ENCODE measurements around the gene LGSN. TPM values are rescaled to one million over a fixed set of nuclear protein-coding genes. Genes with fewer than 3 reads are reported as not detected.

The LGSN gene
- total and polyA plus RNA-seq, 2 of the 13 experiments (the other 11 are each of a cell fraction or from before 2014, with no cell fraction given) = 0.13 to 0.63 TPM

DNA sequence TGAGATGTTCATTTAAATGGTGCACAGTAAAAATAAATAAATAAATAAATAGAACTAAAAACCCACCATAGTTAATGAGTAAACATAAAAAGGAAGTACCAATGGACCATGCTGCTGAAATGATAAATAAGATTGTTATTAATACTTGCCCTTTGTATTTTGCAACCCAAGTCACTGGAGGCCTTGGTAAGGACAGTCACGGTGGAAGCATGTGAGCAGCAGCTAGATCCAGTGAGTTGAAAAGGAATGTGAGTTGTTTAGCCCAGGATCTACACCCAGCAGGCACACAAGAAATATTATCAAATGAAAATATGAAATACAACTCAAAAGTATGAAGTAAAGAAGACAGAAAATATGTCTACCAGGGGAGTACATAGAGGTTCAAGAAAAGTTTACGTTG, 6.7 kb downstream of the LGSN start (continued):
- TF ChIP-seq, protein P1, sequence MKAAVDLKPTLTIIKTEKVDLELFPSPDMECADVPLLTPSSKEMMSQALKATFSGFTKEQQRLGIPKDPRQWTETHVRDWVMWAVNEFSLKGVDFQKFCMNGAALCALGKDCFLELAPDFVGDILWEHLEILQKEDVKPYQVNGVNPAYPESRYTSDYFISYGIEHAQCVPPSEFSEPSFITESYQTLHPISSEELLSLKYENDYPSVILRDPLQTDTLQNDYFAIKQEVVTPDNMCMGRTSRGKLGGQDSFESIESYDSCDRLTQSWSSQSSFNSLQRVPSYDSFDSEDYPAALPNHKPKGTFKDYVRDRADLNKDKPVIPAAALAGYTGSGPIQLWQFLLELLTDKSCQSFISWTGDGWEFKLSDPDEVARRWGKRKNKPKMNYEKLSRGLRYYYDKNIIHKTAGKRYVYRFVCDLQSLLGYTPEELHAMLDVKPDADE (CRISPR knock-in tag; IDR thresholded peaks at IDR 0.05) = no peak
- TF ChIP-seq, protein P2, sequence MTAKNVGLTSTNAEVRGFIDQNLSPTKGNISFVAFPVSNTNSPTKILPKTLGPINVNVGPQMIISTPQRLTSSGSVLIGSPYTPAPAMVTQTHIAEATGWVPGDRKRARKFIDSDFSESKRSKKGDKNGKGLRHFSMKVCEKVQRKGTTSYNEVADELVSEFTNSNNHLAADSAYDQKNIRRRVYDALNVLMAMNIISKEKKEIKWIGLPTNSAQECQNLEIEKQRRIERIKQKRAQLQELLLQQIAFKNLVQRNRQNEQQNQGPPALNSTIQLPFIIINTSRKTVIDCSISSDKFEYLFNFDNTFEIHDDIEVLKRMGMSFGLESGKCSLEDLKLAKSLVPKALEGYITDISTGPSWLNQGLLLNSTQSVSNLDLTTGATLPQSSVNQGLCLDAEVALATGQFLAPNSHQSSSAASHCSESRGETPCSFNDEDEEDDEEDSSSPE (CRISPR knock-in tag; IDR thresholded peaks at IDR 0.05) = no peak
- no peak for TF ChIP-seq ZBTB21 (CRISPR knock-in tag; IDR thresholded peaks at IDR 0.05)
- no peak for TF ChIP-seq YEATS2 (CRISPR knock-in tag; IDR thresholded peaks at IDR 0.05; ENCODE audit: borderline replicate concordance)
- TF ChIP-seq ZNF530 (CRISPR knock-in tag; IDR thresholded peaks at IDR 0.05; ENCODE audit: low read depth) = no peak
- no peak for TF ChIP-seq MTF1 (CRISPR knock-in tag; IDR thresholded peaks at IDR 0.05)
- TF ChIP-seq, protein P3, sequence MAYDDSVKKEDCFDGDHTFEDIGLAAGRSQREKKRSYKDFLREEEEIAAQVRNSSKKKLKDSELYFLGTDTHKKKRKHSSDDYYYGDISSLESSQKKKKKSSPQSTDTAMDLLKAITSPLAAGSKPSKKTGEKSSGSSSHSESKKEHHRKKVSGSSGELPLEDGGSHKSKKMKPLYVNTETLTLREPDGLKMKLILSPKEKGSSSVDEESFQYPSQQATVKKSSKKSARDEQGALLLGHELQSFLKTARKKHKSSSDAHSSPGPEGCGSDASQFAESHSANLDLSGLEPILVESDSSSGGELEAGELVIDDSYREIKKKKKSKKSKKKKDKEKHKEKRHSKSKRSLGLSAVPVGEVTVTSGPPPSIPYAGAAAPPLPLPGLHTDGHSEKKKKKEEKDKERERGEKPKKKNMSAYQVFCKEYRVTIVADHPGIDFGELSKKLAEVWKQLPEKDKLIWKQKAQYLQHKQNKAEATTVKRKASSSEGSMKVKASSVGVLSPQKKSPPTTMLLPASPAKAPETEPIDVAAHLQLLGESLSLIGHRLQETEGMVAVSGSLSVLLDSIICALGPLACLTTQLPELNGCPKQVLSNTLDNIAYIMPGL (CRISPR knock-in tag; IDR thresholded peaks at IDR 0.05; ENCODE audit: borderline replicate concordance in 1 of 2, low read depth in 1 of 2) = no peak
- no peak for TF ChIP-seq ZNF296 (CRISPR knock-in tag; conservative IDR thresholded peaks at IDR 0.05)
- TF ChIP-seq ZBTB8A (CRISPR knock-in tag; IDR thresholded peaks at IDR 0.05; ENCODE audit: borderline replicate concordance, low read depth) = no peak
- no peak for TF ChIP-seq JUN (CRISPR knock-in tag; IDR thresholded peaks at IDR 0.05)

All from HepG2 (cell line).